ENCODE data around the gene KY.

DNA sequence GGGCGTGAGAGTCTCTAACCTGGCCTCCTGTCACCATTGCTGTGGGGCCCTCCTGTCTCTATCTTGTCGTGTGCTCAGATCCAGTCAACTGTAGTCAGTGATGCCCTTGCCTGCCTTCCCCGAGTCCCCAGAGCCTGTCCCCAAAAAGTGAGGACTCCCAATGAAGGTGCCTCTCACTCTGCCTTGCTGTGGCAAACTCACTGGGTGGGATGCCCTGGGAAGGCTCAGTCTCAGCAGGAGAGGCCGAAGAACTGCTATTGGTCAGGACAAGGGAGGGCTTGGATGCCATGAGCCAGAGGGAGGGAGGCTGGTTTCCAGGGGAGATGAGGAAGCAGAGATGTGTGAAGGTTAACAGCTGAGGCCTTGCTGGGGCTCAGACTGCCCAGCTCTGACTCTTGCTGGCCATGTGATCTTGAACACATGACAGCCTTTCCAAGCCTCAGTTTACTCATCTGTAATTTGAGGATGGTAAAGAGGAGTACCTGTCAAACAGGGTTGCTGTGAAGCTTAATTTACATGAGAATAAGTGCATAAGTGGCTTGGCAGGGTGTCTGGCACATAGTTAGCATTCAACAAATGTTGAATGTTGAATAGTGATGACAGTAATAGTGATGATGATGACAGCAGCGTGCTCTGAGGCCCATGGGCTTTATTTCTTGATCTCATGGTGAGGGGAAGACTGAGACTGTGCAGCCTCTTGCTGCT, 8.2 kb downstream of the KY start:
- TF ChIP-seq, protein P1, sequence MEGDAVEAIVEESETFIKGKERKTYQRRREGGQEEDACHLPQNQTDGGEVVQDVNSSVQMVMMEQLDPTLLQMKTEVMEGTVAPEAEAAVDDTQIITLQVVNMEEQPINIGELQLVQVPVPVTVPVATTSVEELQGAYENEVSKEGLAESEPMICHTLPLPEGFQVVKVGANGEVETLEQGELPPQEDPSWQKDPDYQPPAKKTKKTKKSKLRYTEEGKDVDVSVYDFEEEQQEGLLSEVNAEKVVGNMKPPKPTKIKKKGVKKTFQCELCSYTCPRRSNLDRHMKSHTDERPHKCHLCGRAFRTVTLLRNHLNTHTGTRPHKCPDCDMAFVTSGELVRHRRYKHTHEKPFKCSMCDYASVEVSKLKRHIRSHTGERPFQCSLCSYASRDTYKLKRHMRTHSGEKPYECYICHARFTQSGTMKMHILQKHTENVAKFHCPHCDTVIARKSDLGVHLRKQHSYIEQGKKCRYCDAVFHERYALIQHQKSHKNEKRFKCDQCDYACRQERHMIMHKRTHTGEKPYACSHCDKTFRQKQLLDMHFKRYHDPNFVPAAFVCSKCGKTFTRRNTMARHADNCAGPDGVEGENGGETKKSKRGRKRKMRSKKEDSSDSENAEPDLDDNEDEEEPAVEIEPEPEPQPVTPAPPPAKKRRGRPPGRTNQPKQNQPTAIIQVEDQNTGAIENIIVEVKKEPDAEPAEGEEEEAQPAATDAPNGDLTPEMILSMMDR (IDR thresholded peaks at IDR 0.05), result no peak
- TF ChIP-seq POLR2A (IDR thresholded peaks at IDR 0.05), result no peak
- no peak for TF ChIP-seq POLR2AphosphoS5 (IDR thresholded peaks at IDR 0.05)

Data from breast epithelium (tissue), 3 donors.